ENCODE measurements around the gene CEP112. TPM values are rescaled to one million over a fixed set of nuclear protein-coding genes. Genes with fewer than 3 reads are reported as not detected.

CEP112 gene
- total and polyA plus RNA-seq, 2 of the 8 experiments (the other 6 are each of a cell fraction or from before 2014, with no cell fraction given) = 0.62 to 3.1 TPM

DNA sequence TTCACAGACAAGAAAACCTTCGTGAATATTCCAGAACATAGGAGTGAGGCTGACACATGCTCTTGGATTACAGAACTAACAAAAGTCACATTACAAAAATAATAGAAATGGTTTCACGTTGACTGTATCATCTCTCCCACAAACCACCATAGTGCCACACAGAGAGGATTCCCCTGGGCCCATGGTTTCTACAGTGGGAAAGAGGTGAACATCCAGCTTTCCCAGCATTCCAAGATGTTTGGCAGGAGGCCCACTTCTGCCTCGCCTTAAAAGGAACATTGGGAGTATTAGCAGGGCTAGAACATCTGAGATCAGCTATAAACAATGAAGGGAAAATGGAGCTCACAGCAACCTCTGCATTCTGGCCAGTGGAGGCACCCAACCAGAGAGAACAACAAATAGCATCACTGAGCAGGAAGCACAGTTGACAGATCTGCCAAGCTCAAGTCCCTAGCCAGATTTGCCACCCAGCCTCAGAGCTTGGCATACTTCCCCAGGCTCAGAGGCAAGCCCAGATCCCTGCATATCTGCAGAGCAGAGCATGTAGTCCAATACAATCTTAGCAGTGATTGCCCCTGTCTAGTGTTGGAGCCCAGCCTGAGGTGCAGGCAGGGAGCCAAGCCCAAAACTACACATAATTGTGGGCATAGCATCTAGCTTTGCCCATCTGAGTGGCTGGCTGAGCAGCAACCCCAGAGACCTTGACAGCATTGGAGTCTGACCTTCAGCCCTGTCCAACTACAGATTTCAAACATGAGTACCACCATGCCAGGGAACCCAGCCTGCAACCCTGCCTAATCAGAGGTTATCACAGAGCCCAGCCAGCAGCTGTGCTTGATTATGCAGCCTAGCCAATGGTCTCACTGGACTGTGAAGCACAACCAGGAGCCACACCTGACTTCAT is 260.4 kb downstream of the CEP112 start:
- CTCF ChIA-PET (ENCODE audit: partially characterized antibody) = interaction anchor here (1.1 kb wide), 1 partner anchor 700 kb away, joined by 3 read pairs; no protein-coding TSS in a partner anchor
- no peak overlapping the region for H3K18ac ChIP-seq (ENCODE audit: extremely low read depth, low read length)
- no peak overlapping the region for H3K4me3 ChIP-seq (ENCODE audit: extremely low read depth in 1 of 4, insufficient read depth in 2 of 4, low read depth in 3 of 4, low read length in 4 of 4)
- no peak overlapping the region for H2AK5ac ChIP-seq (ENCODE audit: low read depth, low read length)
- FAIRE-seq (no peak), DNase-seq (ENCODE audit: low read depth in 1 of 2, low spot score in 2 of 2) (no peak)
- H3K27me3 ChIP-seq (replicated peaks in 1 of 4; ENCODE audit: control insufficient read depth in 3 of 4, extremely low read depth in 1 of 4, insufficient read depth in 3 of 4, low read length in 3 of 4) = no peaks in the 10 kb centered on the region
- no peaks in the 10 kb centered on the region for H4K20me1 ChIP-seq (replicated peaks in 1 of 2; ENCODE audit: control insufficient read depth in 1 of 2, insufficient read depth in 2 of 2, low read length in 2 of 2)
- H4K91ac ChIP-seq (replicated peaks; ENCODE audit: insufficient read length, low read length) = no peak overlapping the region
- no peaks in the 10 kb centered on the region for H3K23me2 ChIP-seq (ENCODE audit: low read depth, low read length)
- H2BK15ac ChIP-seq (ENCODE audit: low read length) = no peak overlapping the region
- H3K4me1 ChIP-seq (replicated peaks in 1 of 4; ENCODE audit: control insufficient read depth in 3 of 4, insufficient read depth in 4 of 4, low read length in 3 of 4) = no peaks in the 10 kb centered on the region
- H4K8ac ChIP-seq (ENCODE audit: extremely low read depth, insufficient read depth, low read length) = no peak overlapping the region; the same call in 1 of the 2 replicates
- H3K56ac ChIP-seq (replicated peaks; ENCODE audit: insufficient read length, low read depth, low read length) = no peak overlapping the region
- no peak overlapping the region for H2BK12ac ChIP-seq (ENCODE audit: low read depth, low read length)
- no peak overlapping the region for H3K14ac ChIP-seq (ENCODE audit: insufficient read length)
- POLR2A ChIA-PET (ENCODE audit: partially characterized antibody) = no interaction called here
- 73% methylated on average over 3 of the region's 3 CpGs; no CpG with 5 or more reads in 1 of the 2 experiments for WGBS, 2 experiments (ENCODE audit: extremely low coverage in 1 of 2, insufficient coverage in 1 of 2, insufficient read length in 1 of 2, insufficient replicate concordance in 2 of 2, low coverage in 1 of 2, low lambda C conversion rate in 2 of 2, missing lambda C conversion rate in 1 of 2)
- H4K5ac ChIP-seq (ENCODE audit: insufficient read length, low read depth, low read length) = no peak overlapping the region
- no peak overlapping the region for H3K27ac ChIP-seq (ENCODE audit: low read depth, low read length)
- no peak overlapping the region for H2BK5ac ChIP-seq (ENCODE audit: low read depth, low read length)
- no peaks in the 10 kb centered on the region for H3K36me3 ChIP-seq (ENCODE audit: control insufficient read depth in 2 of 4, insufficient read depth in 4 of 4, low read length in 3 of 4)
- no peaks in the 10 kb centered on the region for H3K9me3 ChIP-seq (ENCODE audit: insufficient read depth in 2 of 2, low read depth in 1 of 2, low read length in 1 of 2)
- no peak overlapping the region for H3K9ac ChIP-seq (replicated peaks in 1 of 4; ENCODE audit: extremely low read depth in 1 of 4, low read depth in 3 of 4, low read length in 3 of 4)
- no peak overlapping the region for H3K23ac ChIP-seq (ENCODE audit: insufficient read length)
- no peaks in the 10 kb centered on the region for H3K79me2 ChIP-seq (ENCODE audit: control insufficient read depth in 1 of 2, insufficient read depth in 2 of 2, low read length in 2 of 2)
- H3K4ac ChIP-seq (replicated peaks; ENCODE audit: insufficient read length, low read depth, low read length) = no peak overlapping the region
- TF ChIP-seq POU5F1 (IDR thresholded peaks at IDR 0.05; ENCODE audit: low read depth, low read length) (no peak), POLR2A (IDR thresholded peaks at IDR 0.05; ENCODE audit: control extremely low read depth in 1 of 2, low read depth in 2 of 2, low read length in 2 of 2) (no peak), POLR2AphosphoS5 (IDR thresholded peaks at IDR 0.05; ENCODE audit: low read depth, low read length) (no peak), CHD2 (IDR thresholded peaks at IDR 0.05; ENCODE audit: low read length) (no peak), SAP30 (IDR thresholded peaks at IDR 0.05; ENCODE audit: insufficient read depth, insufficient replicate concordance, low read length) (no peak), RXRA (IDR thresholded peaks at IDR 0.05; ENCODE audit: insufficient read depth, low read depth, low read length) (no peak), PHF8 (conservative IDR thresholded peaks at IDR 0.05; ENCODE audit: low read depth, low read length) (no peak)
- TF ChIP-seq, protein P1, sequence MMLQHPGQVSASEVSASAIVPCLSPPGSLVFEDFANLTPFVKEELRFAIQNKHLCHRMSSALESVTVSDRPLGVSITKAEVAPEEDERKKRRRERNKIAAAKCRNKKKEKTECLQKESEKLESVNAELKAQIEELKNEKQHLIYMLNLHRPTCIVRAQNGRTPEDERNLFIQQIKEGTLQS (IDR thresholded peaks at IDR 0.05; ENCODE audit: insufficient read depth, low read depth, low read length) = no peak
- TF ChIP-seq, protein P2, sequence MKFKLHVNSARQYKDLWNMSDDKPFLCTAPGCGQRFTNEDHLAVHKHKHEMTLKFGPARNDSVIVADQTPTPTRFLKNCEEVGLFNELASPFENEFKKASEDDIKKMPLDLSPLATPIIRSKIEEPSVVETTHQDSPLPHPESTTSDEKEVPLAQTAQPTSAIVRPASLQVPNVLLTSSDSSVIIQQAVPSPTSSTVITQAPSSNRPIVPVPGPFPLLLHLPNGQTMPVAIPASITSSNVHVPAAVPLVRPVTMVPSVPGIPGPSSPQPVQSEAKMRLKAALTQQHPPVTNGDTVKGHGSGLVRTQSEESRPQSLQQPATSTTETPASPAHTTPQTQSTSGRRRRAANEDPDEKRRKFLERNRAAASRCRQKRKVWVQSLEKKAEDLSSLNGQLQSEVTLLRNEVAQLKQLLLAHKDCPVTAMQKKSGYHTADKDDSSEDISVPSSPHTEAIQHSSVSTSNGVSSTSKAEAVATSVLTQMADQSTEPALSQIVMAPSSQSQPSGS (IDR thresholded peaks at IDR 0.05; ENCODE audit: low read length) = no peak
- H3K79me1 ChIP-seq (ENCODE audit: low read depth, low read length) = no peaks in the 10 kb centered on the region
- no peak overlapping the region for H2BK20ac ChIP-seq (ENCODE audit: low read length)
- no peak overlapping the region for H3K4me2 ChIP-seq (ENCODE audit: insufficient read depth in 1 of 2, low read depth in 2 of 2, low read length in 2 of 2)
- no peak overlapping the region for H2AFZ ChIP-seq (ENCODE audit: low read length)
- H2BK120ac ChIP-seq (replicated peaks; ENCODE audit: low read depth, low read length) = no peak overlapping the region

All from H1 (cell line).